ENCODE data around the gene MAML2.

MAML2 gene

GRCh38 chr11:96021901-96022650 lies 320.9 kb downstream of the MAML2 start:
- no peak for DNase-seq

GRCh38 chr11:96019810-96020747 lies 322.9 kb downstream of the MAML2 start:
- no peak for DNase-seq

DNA sequence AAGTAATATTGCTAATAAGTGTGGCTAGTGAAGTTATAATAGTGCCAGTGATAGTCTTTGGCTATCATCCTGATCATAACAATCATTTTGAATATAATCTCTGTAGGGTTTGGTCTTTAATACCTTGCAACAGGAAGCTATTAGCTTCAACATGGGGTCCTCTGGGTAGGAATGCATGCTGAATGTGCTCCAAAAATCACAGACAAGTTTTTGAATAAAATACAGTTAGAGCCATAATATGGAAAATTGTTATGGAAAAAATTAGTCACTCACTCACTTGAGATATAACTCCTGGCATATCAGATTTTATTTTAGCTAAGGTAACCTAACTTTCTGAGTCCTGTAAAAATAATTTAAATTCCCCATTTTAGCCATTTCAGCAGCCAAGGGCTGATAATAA lies 323.7 kb downstream of the MAML2 start:
- DNase-seq: no peak

- no peak for DNase-seq
These were observed 325.1 kb downstream of the MAML2 start for GRCh38 chr11:96017856-96018255.

GRCh38 chr11:96016978-96017502 lies 326.0 kb downstream of the MAML2 start:
- no peak for DNase-seq

- no peak for DNase-seq
These were observed 327.0 kb downstream of the MAML2 start for GRCh38 chr11:96015906-96016565.

DNA sequence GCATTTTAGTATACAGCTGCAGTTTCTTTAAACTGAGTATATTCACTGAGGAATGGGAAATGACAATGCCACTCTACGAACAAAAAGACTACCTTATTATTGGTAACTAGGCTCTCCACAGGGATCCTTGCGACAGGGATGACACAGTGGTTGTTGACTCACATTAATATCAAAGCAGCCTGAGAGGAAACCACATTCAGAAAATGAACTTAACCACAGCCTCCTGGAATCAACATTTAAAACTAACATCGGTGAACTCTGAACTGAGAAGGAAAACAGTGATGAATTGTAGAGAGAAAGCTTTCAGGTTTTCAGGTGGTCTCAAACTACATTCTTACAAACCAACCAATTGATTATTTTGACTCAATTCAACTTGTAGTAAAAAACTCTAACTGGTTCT lies 328.8 kb downstream of the MAML2 start:
- DNase-seq: peak; percentile 50

DNA sequence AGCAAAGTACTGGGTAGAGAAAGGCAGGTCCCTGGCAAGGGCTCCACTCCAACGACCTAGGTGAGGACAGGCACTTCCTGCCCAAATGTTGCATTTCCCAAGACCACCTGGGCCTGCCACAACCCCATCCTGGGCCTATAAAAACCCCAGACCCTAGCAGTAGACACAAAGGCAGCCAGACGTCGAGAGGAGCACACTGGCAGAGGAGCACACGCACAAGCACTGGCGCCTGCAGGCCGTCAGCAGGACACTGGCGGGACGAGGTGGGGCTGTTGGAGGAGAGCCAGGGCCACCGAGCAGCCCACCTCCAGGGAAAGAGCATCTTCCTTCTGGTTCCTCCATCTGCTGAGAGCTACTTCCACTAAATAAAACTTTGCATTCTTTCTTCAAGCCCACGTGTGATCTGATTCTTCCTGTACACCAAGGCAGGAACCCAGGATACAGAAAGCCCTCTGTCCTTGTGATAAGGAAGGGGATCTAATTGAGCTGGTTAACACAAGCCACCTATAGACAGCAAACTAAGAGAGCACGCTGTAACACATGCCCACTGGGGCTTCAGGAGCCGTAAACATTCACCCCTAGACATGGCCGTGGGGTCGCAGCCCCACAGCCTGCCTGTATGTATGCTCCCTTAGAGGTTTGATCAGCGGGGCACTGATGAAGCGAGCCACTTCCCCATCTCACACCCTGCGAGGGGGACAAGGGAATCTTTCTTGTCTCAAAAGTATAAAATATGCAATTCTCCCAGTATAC lies 329.4 kb downstream of the MAML2 start:
- no peak for DNase-seq

DNA sequence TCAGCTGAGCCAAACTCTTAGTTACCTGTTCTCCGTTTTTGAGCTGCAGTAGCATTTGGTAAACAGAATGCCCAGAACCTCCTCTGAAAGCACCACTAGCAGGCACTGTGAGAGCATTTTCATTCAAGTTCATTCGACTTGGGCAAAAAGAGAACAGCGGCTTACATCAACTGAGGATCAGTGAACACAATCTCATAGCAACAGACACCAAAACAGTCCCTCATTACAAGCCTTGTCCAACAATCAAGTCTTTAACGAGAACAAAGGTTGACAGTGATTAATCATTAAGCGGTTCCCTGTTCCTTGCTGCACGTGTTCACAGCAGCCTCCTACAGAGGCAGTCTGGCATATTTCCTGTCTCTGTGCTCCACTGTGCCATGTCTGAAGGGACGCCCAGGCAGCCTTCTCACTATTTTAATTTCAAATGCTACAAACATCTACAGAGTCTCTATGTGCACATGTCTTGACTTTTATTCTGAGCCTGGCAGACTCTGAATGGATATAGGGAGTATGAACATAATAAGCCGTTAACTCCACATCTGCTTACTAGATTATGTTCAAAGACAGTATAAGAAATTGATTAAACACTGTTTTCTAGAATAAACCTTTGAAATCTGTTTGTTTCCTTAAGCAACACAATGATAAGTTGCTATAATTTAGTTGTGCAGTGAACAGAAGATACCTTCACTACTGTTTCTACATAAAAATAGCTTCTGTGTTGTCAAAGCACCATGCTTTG lies 330.7 kb downstream of the MAML2 start:
- peak; percentile 13 for DNase-seq

DNA sequence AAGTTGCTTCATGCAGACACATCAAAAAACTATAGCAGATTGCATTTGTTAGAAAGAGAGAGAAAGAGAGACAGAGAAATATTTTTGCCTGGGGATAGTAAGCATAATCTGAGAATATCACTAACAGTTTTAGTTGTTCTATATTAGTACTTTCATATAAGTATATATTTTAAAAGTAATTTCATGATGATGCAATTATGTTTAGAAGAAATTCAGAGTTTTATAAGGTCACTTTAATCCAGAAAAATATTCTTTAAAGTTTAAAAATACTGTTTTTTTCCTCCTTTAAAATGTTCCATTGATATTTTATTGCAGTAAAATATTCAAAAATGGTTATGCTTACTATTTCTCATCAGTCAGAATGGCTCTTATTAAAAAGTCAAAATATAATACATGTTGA lies 332.3 kb downstream of the MAML2 start:
- DNase-seq: no peak

GRCh38 chr11:96008161-96008720 lies 334.8 kb downstream of the MAML2 start:
- no peak for DNase-seq

DNA sequence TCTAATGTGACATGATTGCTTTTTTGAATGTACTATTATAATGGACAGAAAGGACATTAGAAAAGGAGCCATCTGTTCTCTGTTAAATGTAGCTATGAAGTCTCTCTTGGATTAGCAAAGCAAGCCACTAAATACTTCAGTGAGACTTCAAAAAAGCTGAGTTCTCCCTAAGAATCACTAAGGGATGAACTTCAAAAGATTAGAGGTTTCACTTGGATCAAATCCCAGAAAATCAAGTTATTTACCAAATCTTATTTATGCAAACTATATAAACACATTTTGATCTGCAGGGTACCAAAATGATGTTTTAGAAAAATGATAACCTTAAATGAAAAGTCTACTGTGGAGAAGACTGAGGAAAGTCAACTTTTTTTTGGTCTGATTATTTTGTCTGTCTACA lies 337.0 kb downstream of the MAML2 start:
- no peak for DNase-seq

DNA sequence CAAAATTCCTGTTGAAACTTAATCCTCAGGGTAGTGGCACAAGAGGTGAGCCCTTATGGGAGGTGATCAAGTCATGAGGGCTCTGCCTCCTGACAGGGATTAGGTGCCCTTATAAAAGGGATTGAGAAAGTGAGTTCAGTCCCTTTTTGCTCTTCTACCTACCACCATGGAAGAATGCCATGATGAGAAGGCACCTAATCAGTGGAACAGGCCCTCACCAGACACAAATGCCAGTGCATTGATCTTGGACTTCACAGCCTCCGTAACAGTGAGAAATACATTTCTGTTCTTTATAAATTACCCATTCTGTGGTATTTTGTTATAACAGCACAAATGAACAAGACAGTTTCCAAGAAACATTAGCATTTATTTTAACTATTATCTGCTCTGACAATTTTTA lies 338.1 kb downstream of the MAML2 start:
- no peak for DNase-seq

- no peak for DNase-seq
These were observed 340.2 kb downstream of the MAML2 start for GRCh38 chr11:96002754-96003290.

GRCh38 chr11:96002339-96002738 lies 340.7 kb downstream of the MAML2 start:
- no peak for DNase-seq

DNA sequence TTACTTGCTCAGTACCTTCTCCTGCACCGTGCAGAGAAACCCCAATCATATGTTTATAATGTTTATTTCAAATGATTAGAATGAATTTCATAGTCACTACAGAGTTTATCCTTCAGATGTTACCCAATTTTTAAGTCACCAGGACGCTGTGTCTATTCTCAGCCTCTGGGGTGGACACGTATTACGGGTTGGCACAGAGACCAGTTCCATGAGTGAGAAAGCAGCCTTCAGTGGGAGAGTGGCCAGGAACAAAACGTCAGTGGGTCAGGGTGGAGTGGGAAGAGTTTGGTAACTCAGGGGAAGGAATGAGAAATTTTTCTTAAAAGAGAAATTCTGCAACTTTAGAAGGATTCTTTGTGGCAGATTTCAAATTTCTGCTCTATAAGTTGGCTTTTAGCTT lies 342.0 kb downstream of the MAML2 start:
- no peak for DNase-seq

- DNase-seq: no peak
These were observed 343.1 kb downstream of the MAML2 start for GRCh38 chr11:95999711-96000406.

DNA sequence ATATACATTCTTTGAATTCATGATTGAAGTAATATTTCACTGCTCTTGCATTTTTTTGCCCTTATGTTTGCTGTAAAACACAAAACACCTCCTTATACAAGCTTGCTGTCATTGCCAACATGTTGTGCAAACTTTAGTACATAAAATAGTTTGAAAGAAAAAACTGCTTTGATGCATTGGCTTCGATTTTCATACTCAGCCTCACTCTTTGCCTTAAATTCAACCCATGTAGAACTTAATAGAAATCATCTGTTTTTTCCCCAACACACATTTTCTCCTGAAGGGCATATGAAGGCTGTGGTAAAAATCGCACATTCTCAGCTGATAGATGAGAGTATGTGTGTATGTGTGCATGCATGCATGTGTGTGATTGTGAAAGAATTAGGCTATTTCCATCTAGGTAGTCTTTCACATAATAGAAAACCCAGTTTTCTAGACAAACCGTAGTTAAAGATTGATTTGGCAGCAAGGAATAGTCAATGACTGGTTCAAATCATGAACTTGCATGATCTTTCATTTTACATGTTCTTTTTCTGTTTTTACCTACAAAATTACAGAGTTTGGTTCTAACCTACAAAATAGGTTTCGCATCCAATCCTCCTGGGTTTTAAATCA lies 346.3 kb downstream of the MAML2 start:
- DNase-seq: no peak

- DNase-seq: no peak
These were observed 348.7 kb downstream of the MAML2 start for GRCh38 chr11:95994329-95994728.
